ENCODE data around the gene ATF7IP.

Gene ATF7IP

DNA sequence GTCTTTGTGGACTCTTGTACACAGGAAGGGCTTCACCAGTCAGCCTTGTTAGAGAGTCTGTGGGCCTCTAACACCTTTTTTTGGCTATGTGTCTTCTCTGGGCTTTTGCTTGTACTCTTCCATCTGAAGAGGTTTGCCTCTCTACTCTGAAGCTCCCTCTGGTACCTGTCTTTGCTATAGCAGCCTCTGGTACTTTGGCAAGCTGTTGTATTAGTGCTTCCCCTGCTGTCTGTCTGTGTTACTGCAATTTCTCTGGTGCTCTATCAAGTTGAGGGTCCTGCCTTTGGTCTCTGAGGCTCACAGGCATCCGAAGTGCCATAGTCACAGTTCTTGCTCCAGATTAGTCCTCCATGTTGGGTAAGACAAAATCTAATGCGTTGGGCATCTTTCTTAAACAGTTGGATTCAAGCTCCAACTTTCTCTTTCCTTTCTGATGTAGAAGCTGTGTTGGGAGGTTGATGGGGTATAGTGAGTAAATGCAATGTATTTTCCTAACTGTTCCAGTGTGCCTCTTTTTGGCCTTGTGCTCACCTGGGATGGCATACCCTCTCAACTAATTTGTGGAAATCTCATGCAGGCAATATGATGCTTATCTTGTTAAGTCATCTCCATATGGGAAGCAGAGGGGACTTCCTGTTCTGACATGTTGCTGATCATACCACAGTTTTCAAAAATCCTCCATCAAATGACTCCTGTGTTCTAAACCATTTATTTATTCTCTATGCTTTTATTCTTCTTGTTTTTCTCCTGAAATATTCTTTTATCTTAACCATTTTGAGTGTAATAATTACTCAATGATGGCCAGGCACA, 88.8 kb downstream of the ATF7IP start:
- DNase-seq (ENCODE audit: extremely low spot score, insufficient read length, low read depth), result peak; percentile 20
- peak; percentile 73 for FAIRE-seq

DNA sequence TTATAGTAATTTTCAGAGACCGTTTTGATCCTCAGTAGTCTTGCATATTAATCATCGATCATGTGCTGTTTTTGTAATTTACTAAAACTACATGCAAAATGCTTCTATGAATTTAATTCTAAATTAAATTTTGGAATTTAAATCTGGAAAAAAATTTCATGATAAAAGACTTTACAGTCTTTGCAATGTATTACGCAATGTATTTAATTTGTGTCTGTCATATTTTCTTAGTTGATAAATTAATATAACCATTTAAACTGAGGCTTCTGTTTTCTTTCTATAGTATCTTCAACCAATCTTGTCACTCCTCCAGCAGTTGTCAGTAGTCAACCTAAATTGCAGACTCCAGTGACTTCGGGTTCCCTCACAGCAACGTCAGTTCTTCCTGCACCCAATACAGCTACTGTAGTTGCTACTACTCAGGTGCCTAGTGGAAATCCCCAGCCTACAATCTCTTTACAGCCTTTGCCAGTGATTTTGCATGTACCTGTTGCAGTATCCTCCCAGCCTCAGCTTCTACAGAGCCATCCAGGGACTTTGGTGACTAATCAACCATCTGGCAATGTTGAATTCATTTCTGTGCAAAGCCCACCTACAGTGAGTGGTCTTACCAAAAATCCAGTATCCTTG, 94.8 kb downstream of the ATF7IP start:
- FAIRE-seq, result no peak
- no peak for DNase-seq (ENCODE audit: extremely low spot score, insufficient read length, low read depth)

DNA sequence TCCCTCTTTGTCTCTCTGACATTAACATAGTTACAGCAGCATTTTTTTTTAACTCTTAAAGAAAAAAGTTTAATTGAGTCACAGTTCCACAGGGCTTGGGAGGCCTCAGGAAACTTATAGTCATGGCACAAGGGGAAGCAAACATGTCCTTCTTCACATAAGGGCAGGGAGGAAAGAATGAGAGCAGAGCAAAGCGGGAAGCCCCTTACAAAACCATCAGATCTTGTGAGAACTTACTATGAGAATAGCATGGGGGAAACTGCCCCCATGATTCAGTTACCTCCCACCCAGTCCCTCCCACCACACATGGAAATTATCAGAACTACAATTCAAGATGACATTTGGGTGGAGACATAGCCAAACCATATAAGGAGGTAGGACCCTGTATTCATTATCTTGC, 106.0 kb downstream of the ATF7IP start:
- FAIRE-seq (no peak), DNase-seq (ENCODE audit: extremely low spot score, insufficient read length, low read depth) (no peak)

DNA sequence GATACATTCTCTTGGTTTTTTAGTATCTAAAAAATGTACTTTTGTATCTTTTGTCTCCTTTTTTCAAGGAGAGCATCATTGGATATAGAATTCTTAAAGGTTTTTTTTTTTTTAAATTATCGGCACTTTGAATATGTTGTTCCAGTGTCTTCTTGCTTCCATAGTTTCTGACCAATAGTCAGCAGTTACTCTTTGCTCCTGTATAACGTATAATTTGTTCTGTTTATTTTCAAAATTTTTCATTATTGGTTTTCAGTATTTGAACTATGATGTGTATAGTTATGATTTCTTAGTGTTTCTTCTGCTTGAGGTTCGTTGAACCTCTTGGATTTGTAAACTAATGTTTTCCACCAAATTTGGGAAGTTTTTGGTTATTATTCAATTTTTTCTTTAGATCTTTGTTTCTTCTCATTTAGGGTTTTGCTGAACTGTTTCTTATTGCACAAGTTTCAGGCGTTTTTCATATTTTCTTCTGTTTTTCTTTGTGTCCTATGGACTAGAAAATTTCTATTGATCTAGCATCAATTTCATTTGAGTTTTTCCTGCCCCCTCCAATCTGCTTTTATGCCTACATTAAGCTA, 108.3 kb downstream of the ATF7IP start:
- DNase-seq (ENCODE audit: extremely low spot score, insufficient read length, low read depth), result no peak
- FAIRE-seq, result no peak

DNA sequence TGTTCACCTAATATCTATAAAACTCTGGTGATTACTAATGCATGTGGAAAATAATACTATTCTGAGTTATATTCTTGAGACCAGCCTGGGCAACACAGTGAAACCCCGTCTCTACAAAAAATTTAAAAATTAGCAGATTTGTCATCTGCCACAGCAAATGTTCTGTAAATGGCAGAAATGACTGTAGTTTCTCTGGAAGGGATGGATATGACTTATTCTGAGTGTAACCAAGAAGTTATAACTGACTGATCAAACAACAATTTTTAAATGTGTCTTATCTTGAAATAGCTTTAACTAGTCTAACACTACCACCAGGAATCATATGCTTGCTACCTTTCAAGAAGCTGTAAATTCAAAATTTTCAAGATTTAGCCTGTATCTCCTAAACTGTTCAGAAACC, 113.5 kb downstream of the ATF7IP start:
- no peak for FAIRE-seq
- DNase-seq (ENCODE audit: extremely low spot score, insufficient read length, low read depth), result no peak

DNA sequence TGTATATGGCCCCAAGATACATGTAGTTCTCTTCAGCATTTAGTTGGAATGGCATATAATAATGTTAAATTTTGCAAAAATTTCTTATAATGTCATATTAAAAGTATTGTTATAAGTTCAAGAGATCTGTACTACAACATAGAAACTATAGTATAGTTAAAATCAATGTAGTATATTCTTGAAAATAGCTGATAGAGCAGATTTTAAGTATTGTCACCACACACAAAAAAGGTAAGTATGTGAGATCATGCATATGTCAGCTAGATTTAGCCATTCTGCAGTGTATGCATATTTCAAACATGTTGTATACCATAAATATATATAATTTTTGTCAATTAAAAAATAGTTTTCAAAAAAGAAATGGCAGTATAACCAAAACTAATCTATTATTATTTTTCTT, 115.7 kb downstream of the ATF7IP start:
- FAIRE-seq (no peak), DNase-seq (ENCODE audit: extremely low spot score, insufficient read length, low read depth) (no peak)

DNA sequence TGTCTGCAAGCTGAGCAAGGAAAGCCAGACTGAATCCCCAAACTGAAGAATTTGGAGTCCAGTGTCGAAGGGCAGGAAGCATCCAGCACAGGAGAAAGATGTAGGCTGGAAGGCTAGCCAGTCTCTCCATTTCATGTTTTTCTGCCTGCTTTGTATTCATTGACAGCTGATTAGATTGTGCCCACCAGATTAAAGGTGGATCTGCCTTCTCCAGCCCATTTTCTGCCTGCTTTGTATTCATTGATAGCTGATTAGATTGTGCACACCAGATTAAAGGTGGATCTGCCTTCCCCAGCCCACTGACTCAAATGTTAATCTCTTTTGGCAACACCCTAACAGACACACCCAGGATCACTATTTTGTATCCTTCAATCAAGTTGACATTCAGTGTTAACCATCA, 116.9 kb downstream of the ATF7IP start:
- FAIRE-seq, result no peak
- DNase-seq (ENCODE audit: extremely low spot score, insufficient read length, low read depth), result no peak

DNA sequence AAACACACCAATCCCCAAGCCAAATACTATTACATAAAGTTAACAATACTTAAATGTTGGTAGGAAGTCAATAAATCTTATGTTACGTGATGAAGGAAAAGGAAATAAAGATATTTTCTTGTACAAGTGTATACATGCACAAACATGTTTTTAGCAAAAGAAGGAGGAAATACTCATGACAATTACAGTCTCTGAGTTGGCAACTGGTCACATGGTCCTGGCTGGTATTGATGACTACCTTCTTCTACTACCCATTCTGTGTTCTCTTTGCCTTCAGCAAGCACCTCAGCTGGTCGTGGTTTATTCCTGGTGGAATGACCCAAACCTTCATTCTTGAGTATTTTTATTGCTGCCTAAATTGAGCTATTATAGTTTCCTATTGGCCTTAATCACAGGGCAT, 117.4 kb downstream of the ATF7IP start:
- FAIRE-seq (no peak), DNase-seq (ENCODE audit: extremely low spot score, insufficient read length, low read depth) (no peak)

DNA sequence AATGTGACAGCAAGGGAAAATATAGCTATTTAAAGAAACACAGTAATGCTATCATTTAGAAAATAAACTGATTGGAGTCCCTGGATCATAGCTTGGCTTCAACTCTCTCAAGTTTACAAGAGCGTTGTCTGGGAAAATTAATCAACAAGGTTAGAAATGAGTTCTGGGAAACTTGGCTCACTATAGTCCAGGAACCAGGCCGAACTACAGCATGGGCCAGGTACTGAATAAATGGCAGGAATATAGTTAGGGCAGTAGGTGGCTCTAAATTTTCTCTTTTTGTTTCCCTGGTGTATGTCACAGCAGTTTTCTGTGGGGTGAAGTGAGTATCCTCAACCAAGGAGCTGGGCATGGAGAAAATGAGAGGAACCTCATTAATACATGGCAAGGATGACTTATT, 129.8 kb downstream of the ATF7IP start:
- no peak for FAIRE-seq

DNA sequence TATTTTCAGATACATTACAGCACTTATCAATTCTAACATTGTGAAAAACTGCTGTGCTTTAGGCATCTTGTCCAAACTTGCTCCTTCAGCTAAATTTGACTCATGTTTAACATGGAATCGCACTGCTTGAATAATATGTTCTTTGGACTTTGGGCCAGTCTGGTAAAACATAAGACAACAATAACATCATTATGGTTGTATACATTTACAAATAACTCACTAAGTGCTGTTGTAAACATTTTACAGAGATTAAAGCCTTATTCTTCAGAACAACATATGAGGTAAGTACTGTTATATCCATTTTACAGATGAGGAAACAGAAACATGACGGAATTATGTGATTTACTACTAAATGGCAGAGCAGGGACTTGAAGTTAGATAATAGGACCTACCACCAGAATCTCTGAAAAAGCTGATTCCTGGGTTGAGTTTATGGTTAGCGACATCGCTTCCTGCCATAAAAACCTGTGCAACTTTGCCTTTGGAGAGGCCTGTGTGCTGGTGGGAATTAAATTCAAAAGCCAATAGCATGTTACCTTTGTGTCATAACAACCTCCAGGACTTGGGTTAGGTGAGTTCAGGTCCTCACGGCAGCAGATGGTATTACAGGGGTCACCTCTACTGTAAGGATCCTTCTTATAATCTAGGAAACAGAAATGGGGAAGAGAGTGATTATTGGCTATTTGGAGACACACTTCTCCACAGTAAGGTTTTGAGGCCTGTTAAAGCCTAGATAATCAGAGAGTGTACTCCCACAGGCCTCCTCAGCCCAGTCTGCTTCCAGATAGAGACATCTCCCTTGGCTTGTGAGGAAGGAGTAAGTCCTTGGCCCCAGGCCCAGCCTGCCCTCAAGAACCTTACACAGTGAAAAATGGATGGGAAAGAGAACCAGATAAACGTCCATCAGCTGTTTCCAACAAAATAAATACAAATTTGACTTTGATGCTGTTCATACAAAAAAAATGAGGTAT, 140.4 kb downstream of the ATF7IP start:
- FAIRE-seq, result no peak
- DNase-seq (ENCODE audit: extremely low spot score, insufficient read length, low read depth), result no peak

More for the DNA sequence above, 129.8 kb downstream of the ATF7IP start:
- no peak for DNase-seq (ENCODE audit: extremely low spot score, insufficient read length, low read depth)

DNA sequence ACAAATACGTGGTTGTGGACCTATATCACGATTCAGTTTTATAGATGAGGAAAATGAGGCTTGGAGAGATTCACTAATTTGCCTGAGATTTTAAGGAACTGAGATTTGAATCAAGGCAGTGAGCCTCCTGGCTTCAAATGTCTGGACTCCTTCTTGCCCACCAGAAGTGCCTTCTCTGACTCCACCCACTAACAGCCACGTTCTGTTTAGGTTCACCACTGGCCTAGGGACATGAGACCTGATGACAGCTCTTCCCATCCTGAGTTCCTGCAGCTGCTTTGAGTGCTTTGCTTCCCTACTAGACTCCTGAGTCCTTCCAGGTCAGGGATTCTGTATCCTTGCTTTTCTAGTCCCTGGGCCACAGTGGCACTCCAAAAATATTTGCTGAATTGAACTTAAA, 145.1 kb downstream of the ATF7IP start:
- DNase-seq (ENCODE audit: extremely low spot score, insufficient read length, low read depth), result no peak
- FAIRE-seq, result no peak

DNA sequence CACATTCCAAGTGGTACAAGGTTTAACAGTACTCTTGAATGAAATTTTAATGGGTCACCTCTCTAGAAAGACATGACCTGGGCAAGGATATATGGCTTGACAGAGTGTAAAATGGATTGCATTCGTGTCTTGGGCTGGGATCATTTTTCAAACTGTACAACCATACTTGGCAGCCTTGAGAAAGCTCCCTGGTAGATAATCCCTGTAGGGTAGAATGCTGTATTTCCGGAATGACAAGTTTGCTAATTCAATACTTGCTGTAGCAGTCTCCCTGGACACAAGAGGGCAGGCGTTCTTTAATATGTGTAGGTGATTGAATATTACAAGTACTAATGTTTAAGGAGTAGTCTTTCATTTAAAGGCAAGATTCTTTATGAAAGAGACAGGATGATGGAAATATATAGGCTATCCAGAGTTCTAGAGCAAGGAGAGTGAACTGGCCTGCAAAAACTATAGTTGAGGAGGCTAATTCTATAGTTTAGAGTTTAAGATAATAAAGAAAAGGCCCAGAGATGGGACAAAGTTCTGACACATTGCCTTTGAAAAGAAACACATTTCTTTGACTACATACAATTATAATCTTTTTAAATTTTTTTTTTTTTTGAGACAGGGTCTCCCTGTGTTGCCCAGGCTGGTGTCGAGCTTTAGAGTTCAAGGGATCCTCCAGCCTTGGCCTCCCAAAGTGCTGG, 148.8 kb downstream of the ATF7IP start:
- DNase-seq (ENCODE audit: extremely low spot score, insufficient read length, low read depth) (peak; percentile 5), FAIRE-seq (peak; percentile 9)

DNA sequence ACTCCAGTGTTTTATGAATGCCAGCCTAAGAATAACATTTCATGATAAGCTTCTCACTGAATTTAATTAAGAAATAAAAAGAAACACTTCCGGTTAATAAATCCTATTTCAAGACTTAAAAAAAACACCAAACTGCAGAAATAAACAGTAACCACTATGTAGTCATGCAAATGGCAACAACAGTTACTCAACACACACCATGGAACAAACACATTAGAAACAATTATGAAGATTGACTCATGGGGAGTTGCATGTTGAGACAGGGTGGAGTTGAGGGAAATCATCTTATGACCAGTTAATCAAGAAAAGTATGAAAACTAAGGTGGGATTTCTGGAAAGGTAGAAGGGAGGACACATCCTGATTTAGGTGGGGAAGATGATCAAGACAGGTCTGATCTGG, 149.5 kb downstream of the ATF7IP start:
- FAIRE-seq (no peak), DNase-seq (ENCODE audit: extremely low spot score, insufficient read length, low read depth) (no peak)

DNA sequence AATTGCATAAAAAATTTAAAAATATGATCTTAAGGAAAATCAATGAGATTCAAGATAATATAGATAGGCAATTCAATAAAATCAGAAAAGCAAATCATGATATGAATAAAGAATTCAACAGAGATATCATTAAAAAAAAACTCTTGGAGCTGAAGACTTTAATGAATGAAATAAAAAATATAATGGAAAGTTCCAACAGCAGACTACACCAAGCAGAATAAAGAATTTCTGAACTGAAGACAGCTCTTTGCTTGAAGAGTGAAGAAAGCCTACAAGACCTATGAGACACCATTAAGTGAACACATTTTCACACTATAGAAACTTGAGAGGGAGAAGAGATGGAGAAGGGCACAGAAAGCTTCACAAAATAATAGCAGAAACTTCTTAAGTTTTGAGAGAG, 156.3 kb downstream of the ATF7IP start:
- no peak for DNase-seq (ENCODE audit: extremely low spot score, insufficient read length, low read depth)
- FAIRE-seq, result no peak

DNA sequence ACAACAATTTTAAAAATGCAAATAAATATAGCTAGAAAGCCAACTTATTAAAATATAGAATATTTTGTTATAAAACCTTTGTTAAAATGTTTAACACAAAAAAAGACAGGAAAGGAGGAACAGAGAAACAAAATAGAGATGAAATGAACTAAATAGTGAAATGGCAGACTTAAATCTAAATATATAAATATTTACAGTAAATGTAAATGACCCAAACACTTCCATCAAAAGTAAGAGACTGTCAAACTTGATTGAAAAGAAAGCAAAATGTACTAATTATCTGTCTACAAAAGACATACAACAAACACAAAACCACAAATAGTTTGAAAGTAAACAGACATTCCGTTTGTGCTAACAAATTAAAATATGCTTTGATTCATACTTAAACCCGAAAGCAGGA, 160.5 kb downstream of the ATF7IP start:
- FAIRE-seq (no peak), DNase-seq (ENCODE audit: extremely low spot score, insufficient read length, low read depth) (no peak)

DNA sequence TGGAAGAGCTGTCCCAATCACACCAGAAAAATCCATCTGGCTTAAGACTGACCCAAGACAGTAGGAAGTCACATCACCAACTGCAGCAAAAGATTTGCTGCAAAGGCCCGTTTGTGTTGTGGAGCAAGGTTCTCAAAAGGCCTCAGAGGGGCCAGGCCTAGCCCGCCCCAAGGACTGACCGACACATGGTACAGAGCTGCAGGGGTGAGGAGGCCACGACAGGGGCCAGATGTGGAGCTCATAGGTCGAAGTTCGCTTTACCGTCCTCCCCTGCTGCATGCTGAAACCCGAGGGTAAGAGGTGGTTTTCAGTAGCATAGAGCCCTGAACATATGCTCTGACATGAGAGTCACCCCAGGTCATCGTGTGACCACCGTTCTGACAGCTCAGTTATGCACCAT, 166.7 kb downstream of the ATF7IP start:
- DNase-seq (ENCODE audit: extremely low spot score, insufficient read length, low read depth), result no peak
- no peak for FAIRE-seq

DNA sequence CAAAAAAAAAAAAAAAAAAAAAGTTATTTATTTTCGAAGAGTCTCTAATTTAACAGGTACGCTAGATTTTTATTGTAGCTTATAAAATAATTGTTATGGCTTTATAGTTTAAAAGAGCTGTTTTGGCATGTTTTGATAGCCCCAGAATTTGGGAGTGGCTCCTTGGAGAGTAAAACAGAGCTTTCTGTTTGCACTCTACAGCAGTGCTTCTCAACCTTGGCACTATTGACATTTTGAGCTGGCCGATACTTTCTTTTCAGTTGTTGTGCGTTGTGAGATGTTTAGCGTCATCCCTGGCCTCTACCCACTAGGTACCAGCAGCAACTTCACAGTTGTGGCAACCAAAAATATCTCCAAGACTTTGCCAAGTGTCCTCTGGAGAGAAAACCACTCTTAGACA, 171.6 kb downstream of the ATF7IP start:
- FAIRE-seq, result no peak
- no peak for DNase-seq (ENCODE audit: extremely low spot score, insufficient read length, low read depth)

DNA sequence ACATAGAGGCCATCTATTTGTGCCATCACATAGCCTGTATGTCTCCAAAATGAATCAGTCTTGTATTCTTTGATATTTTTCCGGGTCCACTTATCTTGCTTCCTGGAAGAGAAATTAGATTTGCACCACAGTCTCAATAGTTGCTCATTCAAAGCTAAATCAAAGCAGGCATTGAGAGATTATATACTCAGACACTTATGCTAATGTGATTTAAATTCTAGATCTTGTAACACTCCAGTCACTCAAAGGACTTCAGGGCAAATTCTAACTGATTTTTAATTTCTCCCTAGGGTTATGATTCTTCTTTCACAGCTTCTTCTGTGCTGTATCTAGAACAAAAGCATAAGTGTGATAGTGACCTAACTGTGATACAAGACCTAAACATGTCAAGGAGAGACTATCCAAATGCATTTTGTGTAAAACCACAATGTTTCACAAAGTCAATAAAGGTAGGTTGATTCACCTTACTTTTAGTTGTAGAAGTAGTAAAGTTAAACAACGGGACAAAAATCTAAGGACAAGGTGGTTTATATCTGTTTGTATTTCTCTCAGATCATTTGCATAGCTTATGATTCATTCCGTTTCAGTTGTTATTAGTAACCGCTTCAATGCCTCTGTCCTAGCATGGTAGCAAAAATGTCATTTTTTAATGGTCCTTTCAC, 175.4 kb downstream of the ATF7IP start:
- FAIRE-seq (peak; percentile 9), DNase-seq (ENCODE audit: extremely low spot score, insufficient read length, low read depth) (no peak)

Data from GM18507 (cell line).